ENCODE results near the gene PDZK1IP1.

The PDZK1IP1 gene

GRCh38 chr1:47222476-47222875, 32.6 kb upstream of the PDZK1IP1 start:
- no peak for DNase-seq (ENCODE audit: insufficient read length, low spot score)
- FAIRE-seq: no peak

DNA sequence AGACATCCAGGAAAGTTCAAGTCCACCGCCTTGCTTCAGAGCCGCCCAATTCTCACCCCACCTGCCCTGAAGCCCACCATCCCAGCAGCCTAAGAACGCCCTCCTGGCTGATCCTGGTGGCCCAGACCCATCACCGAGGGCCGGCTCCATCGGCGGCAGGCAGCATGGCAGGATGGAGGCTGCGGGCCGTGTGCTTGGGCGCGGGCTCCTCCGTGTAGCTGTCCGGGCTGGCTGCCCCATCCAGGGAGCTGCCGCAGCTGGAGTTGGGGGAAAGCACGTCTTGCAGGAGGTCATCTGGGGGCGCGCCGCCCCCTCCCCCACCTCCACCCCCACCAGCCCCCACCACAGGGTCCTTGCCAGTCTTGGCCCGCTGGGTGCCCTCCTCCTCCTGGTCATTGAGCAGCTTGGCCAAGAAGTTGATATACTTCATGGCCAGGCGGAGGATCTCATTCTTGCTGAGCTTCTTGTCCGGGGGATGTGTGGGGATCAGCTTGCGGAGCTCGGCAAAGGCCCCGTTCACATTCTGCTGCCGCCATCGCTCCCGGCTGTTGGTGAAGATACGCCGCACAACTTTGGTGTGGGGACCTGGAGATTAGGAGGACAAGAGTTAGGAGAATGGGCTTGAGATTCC, 29.9 kb upstream of the PDZK1IP1 start:
- no peak for DNase-seq (ENCODE audit: insufficient read length, low spot score)
- FAIRE-seq: no peak

More at GRCh38 chr1:47222476-47222875, 32.6 kb upstream of the PDZK1IP1 start:
- TF ChIP-seq, protein P1, sequence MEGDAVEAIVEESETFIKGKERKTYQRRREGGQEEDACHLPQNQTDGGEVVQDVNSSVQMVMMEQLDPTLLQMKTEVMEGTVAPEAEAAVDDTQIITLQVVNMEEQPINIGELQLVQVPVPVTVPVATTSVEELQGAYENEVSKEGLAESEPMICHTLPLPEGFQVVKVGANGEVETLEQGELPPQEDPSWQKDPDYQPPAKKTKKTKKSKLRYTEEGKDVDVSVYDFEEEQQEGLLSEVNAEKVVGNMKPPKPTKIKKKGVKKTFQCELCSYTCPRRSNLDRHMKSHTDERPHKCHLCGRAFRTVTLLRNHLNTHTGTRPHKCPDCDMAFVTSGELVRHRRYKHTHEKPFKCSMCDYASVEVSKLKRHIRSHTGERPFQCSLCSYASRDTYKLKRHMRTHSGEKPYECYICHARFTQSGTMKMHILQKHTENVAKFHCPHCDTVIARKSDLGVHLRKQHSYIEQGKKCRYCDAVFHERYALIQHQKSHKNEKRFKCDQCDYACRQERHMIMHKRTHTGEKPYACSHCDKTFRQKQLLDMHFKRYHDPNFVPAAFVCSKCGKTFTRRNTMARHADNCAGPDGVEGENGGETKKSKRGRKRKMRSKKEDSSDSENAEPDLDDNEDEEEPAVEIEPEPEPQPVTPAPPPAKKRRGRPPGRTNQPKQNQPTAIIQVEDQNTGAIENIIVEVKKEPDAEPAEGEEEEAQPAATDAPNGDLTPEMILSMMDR (IDR thresholded peaks at IDR 0.05; ENCODE audit: insufficient read depth, missing control alignments): no peak

DNA sequence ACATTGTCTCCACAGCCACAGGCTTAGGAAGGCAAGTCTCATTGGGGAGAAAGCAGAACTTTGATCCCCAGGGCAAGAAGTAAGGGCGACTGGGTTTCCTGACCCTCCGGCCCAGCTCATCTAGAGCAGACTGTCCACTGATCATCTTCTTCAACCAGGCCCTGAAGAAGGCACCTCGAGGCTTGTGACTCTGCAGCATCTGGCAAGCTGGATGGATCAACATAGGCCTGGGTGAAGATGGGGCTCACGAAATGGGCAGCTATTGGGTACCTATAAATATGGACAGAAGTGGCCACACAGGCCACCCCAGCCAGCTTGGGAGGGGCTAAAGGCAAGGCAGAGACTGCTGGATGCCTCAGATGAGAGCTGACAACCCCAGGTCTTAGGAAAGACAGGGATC, 29.2 kb upstream of the PDZK1IP1 start:
- DNase-seq (ENCODE audit: insufficient read length, low spot score) (no peak), FAIRE-seq (no peak)
- TF ChIP-seq, protein P1 (IDR thresholded peaks at IDR 0.05; ENCODE audit: insufficient read depth, missing control alignments): no peak

More for the DNA sequence above, 29.9 kb upstream of the PDZK1IP1 start:
- TF ChIP-seq, protein P1 (IDR thresholded peaks at IDR 0.05; ENCODE audit: insufficient read depth, missing control alignments): no peak

DNA sequence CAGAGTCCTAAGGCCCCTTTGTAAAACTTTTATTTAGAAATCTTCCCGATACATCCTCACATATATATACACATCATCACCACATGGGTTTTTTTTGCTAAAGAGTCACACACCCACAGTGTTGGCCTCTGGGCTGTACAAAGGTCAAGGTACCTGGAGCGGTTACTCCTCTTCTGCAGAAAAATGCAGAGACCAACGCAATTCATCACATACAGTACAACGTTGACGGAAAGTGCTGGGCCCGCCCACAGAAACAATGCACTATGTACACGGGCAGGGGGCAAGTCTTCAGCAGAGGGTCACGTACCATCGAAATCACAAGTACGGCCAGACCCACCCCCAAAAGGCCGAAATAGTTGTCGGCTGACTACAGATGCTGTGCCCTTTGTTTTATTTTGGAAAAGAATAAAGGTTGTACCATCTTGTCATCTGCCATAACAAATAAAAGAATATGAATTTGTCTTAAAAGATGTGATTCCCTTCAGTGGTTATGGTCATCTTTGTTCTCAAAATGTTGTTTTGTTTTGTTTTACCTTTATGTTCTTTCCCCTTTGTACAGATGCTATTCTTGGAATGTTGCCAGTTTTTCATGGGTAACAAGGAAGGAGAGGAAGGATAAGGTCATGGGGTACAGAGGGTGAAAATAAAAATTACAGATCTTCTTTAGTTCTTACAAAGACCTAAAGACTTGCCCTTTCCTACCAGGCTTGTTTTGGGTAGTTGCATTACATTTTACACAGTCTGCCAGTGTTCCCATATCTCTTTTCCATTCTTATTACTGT, 26.6 kb upstream of the PDZK1IP1 start:
- TF ChIP-seq, protein P1 (IDR thresholded peaks at IDR 0.05; ENCODE audit: insufficient read depth, missing control alignments): no peak
- DNase-seq (ENCODE audit: insufficient read length, low spot score): no peak
- FAIRE-seq: no peak

DNA sequence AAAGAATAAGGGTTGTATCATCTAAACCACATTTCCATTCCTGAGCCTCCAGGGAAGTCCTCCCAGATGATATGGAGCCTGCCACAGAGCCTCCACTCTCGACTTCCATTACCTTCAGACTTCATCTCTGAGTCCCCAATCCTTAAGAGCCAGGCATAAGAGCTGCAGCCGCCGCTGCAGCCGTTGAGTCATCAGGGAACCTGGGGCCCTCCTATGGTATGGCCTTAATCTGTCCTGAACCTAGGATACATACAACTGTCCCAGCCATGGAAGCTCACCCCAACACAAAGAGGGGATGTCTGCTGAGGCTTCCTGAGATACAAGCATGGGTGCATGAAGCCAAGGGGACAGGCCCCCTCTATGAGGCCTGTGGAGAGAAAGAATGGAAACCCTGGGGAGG, 25.9 kb upstream of the PDZK1IP1 start:
- TF ChIP-seq, protein P1 (IDR thresholded peaks at IDR 0.05; ENCODE audit: insufficient read depth, missing control alignments): no peak
- FAIRE-seq (no peak), DNase-seq (ENCODE audit: insufficient read length, low spot score) (no peak)

- FAIRE-seq (no peak), DNase-seq (ENCODE audit: insufficient read length, low spot score) (no peak)
- TF ChIP-seq, protein P1 (IDR thresholded peaks at IDR 0.05; ENCODE audit: insufficient read depth, missing control alignments): no peak
These were observed 24.7 kb upstream of the PDZK1IP1 start for GRCh38 chr1:47214549-47214948.

Data from D721Med (cell line).